Liver (tissue), 9 donors: ENCODE results near the gene TAC3. TPM values are rescaled to one million over a fixed set of nuclear protein-coding genes. Genes with fewer than 3 reads are reported as not detected.
"Not testable (repeated sequence)": the region's sequence is repeated elsewhere in the genome, so short reads cannot be mapped to it uniquely, and the experiment has no call there.

Source experiments
- DNase-seq: peaks from one replicate; pipeline ENCODE4 v3.0.0-alpha.2; 2017; ENCODE audit warnings: low spot score
- H3K27ac ChIP-seq, 2 donors: one replicate each; pipeline ENCODE4 v1.7.0; 2013; ENCODE audit warnings: inconsistent platforms in 2 of 2, low read length in 2 of 2, control low read depth in 1 of 2, low read depth in 1 of 2, mild to moderate bottlenecking in 1 of 2
- H3K27me3 ChIP-seq, 4 donors: one replicate each; pipeline versions ENCODE4 v1.6.1 to v1.7.0; 2013; ENCODE audit warnings: low read length in 3 of 4, inconsistent platforms in 1 of 4, mild to moderate bottlenecking in 1 of 4, moderate library complexity in 1 of 4; ENCODE audit not compliant: control insufficient read depth in 4 of 4, insufficient read depth in 4 of 4
- H3K36me3 ChIP-seq, 4 donors: one replicate each; pipeline versions ENCODE4 v1.6.1 to v1.7.0; 2013; ENCODE audit warnings: low read length in 3 of 4, mild to moderate bottlenecking in 3 of 4, low read depth in 1 of 4, moderate library complexity in 1 of 4; ENCODE audit not compliant: control insufficient read depth in 4 of 4, insufficient read depth in 3 of 4
- H3K4me1 ChIP-seq, 4 donors: one replicate each; pipeline versions ENCODE4 v1.6.1 to v1.7.0; 2013; ENCODE audit warnings: low read length in 3 of 4, mild to moderate bottlenecking in 3 of 4, moderate library complexity in 1 of 4; ENCODE audit not compliant: control insufficient read depth in 4 of 4, insufficient read depth in 4 of 4
- H3K4me3 ChIP-seq, 3 donors: one replicate each; pipeline versions ENCODE4 v1.6.1 to v1.7.0; 2013; ENCODE audit warnings: low read length in 3 of 3, control low read depth in 1 of 3, low read depth in 1 of 3, mild to moderate bottlenecking in 1 of 3
- H3K9ac ChIP-seq, 2 donors: one replicate each; pipeline ENCODE4 v1.7.0; 2013; ENCODE audit warnings: low read length in 2 of 2, mild to moderate bottlenecking in 2 of 2, moderate library complexity in 2 of 2, control low read depth in 1 of 2, low read depth in 1 of 2
- H3K9me3 ChIP-seq, 4 donors: one replicate each; pipeline versions ENCODE4 v1.6.1 to v1.7.0; 2013; ENCODE audit warnings: low read length in 3 of 4; ENCODE audit not compliant: control insufficient read depth in 4 of 4
- HNF4A ChIP-seq, 2 donors: conservative IDR thresholded peaks; 2 replicates each; pipeline ENCODE4 v1.6.1; 2016; ENCODE audit warnings: antibody characterized with exemption in 2 of 2, mild to moderate bottlenecking in 2 of 2
- HNF4G ChIP-seq: IDR thresholded peaks from 2 replicates; pipeline ENCODE4 v1.6.1; 2016; ENCODE audit warnings: antibody characterized with exemption
- JUND ChIP-seq, 2 donors: IDR thresholded peaks; 2 replicates each; pipeline ENCODE4 v1.6.1; 2016; ENCODE audit warnings: antibody characterized with exemption in 2 of 2
- REST ChIP-seq: IDR thresholded peaks from 2 replicates; pipeline ENCODE4 v1.6.1; 2016; ENCODE audit warnings: antibody characterized with exemption, mild to moderate bottlenecking
- TAF1 ChIP-seq: conservative IDR thresholded peaks from 2 replicates; pipeline ENCODE4 v1.6.1; 2016; ENCODE audit warnings: antibody characterized with exemption, mild to moderate bottlenecking
- YY1 ChIP-seq: IDR thresholded peaks from 2 replicates; pipeline ENCODE4 v1.6.1; 2016; ENCODE audit warnings: antibody characterized with exemption, mild to moderate bottlenecking
- ZBTB33 ChIP-seq: IDR thresholded peaks from 2 replicates; pipeline ENCODE4 v1.6.1; 2016; ENCODE audit warnings: antibody characterized with exemption
- WGBS: extraction: QIAGEN DNeasy Blood & Tissue Kit; methylation state at CpG from one replicate; pipeline ENCODE4 v1.1.7; 2013; 5-methylcytosine and 5-hydroxymethylcytosine counted together
- polyA plus RNA-seq, 2 donors: library from polyadenylated mRNA; stranded (reverse) in 1 of 2; unstranded in 1 of 2; fragments of 200-250 nt in 1 of 2; fragments of >200 nt in 1 of 2; fragmentation: Nextera tagmentation in 1 of 2; extraction: Ambion mirVana in 1 of 2; gene quantifications; one replicate each; pipeline versions ENCODE4 v1.2.1 to v1.2.3, GENCODE V29; 2013 to 2015
- total RNA-seq, 2 donors: library from RNA; depleted of rRNA; stranded (reverse); fragments of >200 nt; gene quantifications; one replicate each; pipeline ENCODE4 v1.2.3, GENCODE V29; 2014
- TF ChIP-seq, protein P1 (sequence below): IDR thresholded peaks from 2 replicates; pipeline ENCODE4 v1.6.1; 2016; ENCODE audit warnings: antibody characterized with exemption
- TF ChIP-seq, protein P2 (sequence below): IDR thresholded peaks from 2 replicates; pipeline ENCODE4 v1.6.1; 2016; ENCODE audit warnings: antibody characterized with exemption
- donor health status: healthy.
- donor health status: healthy.
- donor health status: healthy.
- donor health status: healthy.
- donor health status: healthy.

Gene TAC3
- total and polyA plus RNA-seq, 4 donors: not detected

GRCh38 chr12:57055824-57056223 is 39.5 kb upstream of the TAC3 start:
- no peak for TF ChIP-seq JUND (IDR thresholded peaks at IDR 0.05)
- Histone ChIP-seq H3K9ac (no peak overlapping the region), H3K36me3 (peaks cover 0 to 5% (median 2%) of the 10 kb centered on the region in 4 donors), H3K27me3 (no peaks in the 10 kb centered on the region), H3K27ac (no peak overlapping the region), H3K4me3 (no peak overlapping the region), H3K4me1 (no peaks in the 10 kb centered on the region), H3K9me3 (no peaks in the 10 kb centered on the region)
- WGBS: 80% methylated on average over 3 of the region's 3 CpGs
- no peak for DNase-seq

- not testable (repeated sequence) for H3K4me3 ChIP-seq, H3K27ac ChIP-seq, H3K9ac ChIP-seq, H3K27me3 ChIP-seq, H3K9me3 ChIP-seq, H3K4me1 ChIP-seq, H3K36me3 ChIP-seq, DNase-seq
- WGBS: 97% methylated on average over 4 of the region's 4 CpGs
These were observed 37.6 kb upstream of the TAC3 start for GRCh38 chr12:57053901-57054300.

GRCh38 chr12:57053146-57053545 is 36.8 kb upstream of the TAC3 start:
- H3K4me3 ChIP-seq, H3K9ac ChIP-seq, H3K27me3 ChIP-seq, DNase-seq, H3K27ac ChIP-seq, H3K36me3 ChIP-seq, H3K4me1 ChIP-seq, H3K9me3 ChIP-seq: not testable (repeated sequence)
- 97% methylated on average over 4 of the region's 4 CpGs for WGBS

GRCh38 chr12:57051011-57051410 is 34.7 kb upstream of the TAC3 start:
- no peak overlapping the region for H3K27ac ChIP-seq
- no peaks in the 10 kb centered on the region for H3K27me3 ChIP-seq
- H3K9ac ChIP-seq: no peak overlapping the region
- no peak for TF ChIP-seq HNF4G
- no peak for TF ChIP-seq TAF1
- TF ChIP-seq, protein P1, sequence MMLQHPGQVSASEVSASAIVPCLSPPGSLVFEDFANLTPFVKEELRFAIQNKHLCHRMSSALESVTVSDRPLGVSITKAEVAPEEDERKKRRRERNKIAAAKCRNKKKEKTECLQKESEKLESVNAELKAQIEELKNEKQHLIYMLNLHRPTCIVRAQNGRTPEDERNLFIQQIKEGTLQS: no peak
- TF ChIP-seq ZBTB33: no peak
- TF ChIP-seq, protein P2, sequence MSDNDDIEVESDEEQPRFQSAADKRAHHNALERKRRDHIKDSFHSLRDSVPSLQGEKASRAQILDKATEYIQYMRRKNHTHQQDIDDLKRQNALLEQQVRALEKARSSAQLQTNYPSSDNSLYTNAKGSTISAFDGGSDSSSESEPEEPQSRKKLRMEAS: no peak
- H3K4me3 ChIP-seq: no peak overlapping the region
- H3K4me1 ChIP-seq: no peaks in the 10 kb centered on the region
- no peaks in the 10 kb centered on the region for H3K9me3 ChIP-seq
- no peak for DNase-seq
- H3K36me3 ChIP-seq: no peaks in the 10 kb centered on the region
- 90% methylated on average over 1 of the region's 1 CpG for WGBS

GRCh38 chr12:57049890-57050289 is 33.6 kb upstream of the TAC3 start, which contains the start of gene MYO1A:
TSS of gene MYO1A (minus strand) at chr12:57050129. CDS start at chr12:57048323, 1,806 bp downstream.
- Histone ChIP-seq H3K9me3 (no peaks in the 10 kb centered on the region), H3K36me3 (no peaks in the 10 kb centered on the region), H3K4me1 (no peaks in the 10 kb centered on the region), H3K27me3 (no peaks in the 10 kb centered on the region), H3K27ac (no peak within 1 kb of the TSS), H3K9ac (no peak within 1 kb of the TSS), H3K4me3 (no peak within 1 kb of the TSS)
- TF ChIP-seq REST (peak; percentile 97), TAF1 (no peak), JUND (IDR thresholded peaks at IDR 0.05) (no peak), HNF4A (conservative IDR thresholded peaks at IDR 0.05) (peak in 1 of 2 donors; percentile 25), YY1 (no peak)
- 44% methylated on average over 2 of the region's 2 CpGs for WGBS
- DNase-seq: no peak
